Measurements from ENCODE around the gene SMAP2.
A peak's percentile ranks its signal among the peaks of the same experiment; 100 is the strongest.
"Not testable (repeated sequence)": the region's sequence is repeated elsewhere in the genome, so short reads cannot be mapped to it uniquely, and the experiment has no call there.

SMAP2 gene

GRCh38 chr1:40373323-40374283, at the start of gene SMAP2:
TSS of gene SMAP2 (plus strand) at chr1:40373727. CDS start at chr1:40374121, 394 bp downstream.
- H3K9ac ChIP-seq (ENCODE audit: low read depth, low read length): peak within 1 kb of the TSS; percentile 62

GRCh38 chr1:40331403-40331802, 42.1 kb upstream of the SMAP2 start:
- not testable (repeated sequence) for H3K4me1 ChIP-seq (ENCODE audit: insufficient read depth, low read length); H3K36me3 ChIP-seq (ENCODE audit: insufficient read depth, low read length); H3K9ac ChIP-seq (ENCODE audit: low read depth, low read length); H3K9me3 ChIP-seq (ENCODE audit: control insufficient read depth, insufficient read depth, low read length)

More at GRCh38 chr1:40373323-40374283, at the start of gene SMAP2:
- no peaks in the 10 kb centered on the region for H3K36me3 ChIP-seq (ENCODE audit: insufficient read depth, low read length)
- no peaks in the 10 kb centered on the region for H3K9me3 ChIP-seq (ENCODE audit: control insufficient read depth, insufficient read depth, low read length)
- H3K4me1 ChIP-seq (ENCODE audit: insufficient read depth, low read length): peaks cover 3% of the 10 kb centered on the region; the same call in 1 of the 2 replicates

GRCh38 chr1:40332695-40333094, 40.8 kb upstream of the SMAP2 start:
- H3K9me3 ChIP-seq (ENCODE audit: control insufficient read depth, insufficient read depth, low read length): no peaks in the 10 kb centered on the region

GRCh38 chr1:40337443-40337842, 36.1 kb upstream of the SMAP2 start:
- Histone ChIP-seq H3K36me3 (ENCODE audit: insufficient read depth, low read length) (no peaks in the 10 kb centered on the region), H3K9ac (ENCODE audit: low read depth, low read length) (no peak overlapping the region), H3K9me3 (ENCODE audit: control insufficient read depth, insufficient read depth, low read length) (0 out of 2 replicates have a peak, but pooled peaks cover 2% of the 10 kb centered on the region), H3K4me1 (ENCODE audit: insufficient read depth, low read length) (no peaks in the 10 kb centered on the region)

More at GRCh38 chr1:40332695-40333094, 40.8 kb upstream of the SMAP2 start:
- no peaks in the 10 kb centered on the region for H3K4me1 ChIP-seq (ENCODE audit: insufficient read depth, low read length)
- no peak overlapping the region for H3K9ac ChIP-seq (ENCODE audit: low read depth, low read length)
- H3K36me3 ChIP-seq (ENCODE audit: insufficient read depth, low read length): no peaks in the 10 kb centered on the region

- no peaks in the 10 kb centered on the region for H3K4me1 ChIP-seq (ENCODE audit: insufficient read depth, low read length)
- no peaks in the 10 kb centered on the region for H3K36me3 ChIP-seq (ENCODE audit: insufficient read depth, low read length)
- H3K9me3 ChIP-seq (ENCODE audit: control insufficient read depth, insufficient read depth, low read length): 0 out of 2 replicates have a peak, but pooled peaks cover 2% of the 10 kb centered on the region
- no peak overlapping the region for H3K9ac ChIP-seq (ENCODE audit: low read depth, low read length)
These were observed 34.6 kb upstream of the SMAP2 start for GRCh38 chr1:40338745-40339419.

- 0 out of 2 replicates have a peak, but pooled peaks cover 2% of the 10 kb centered on the region for H3K9me3 ChIP-seq (ENCODE audit: control insufficient read depth, insufficient read depth, low read length)
- no peaks in the 10 kb centered on the region for H3K36me3 ChIP-seq (ENCODE audit: insufficient read depth, low read length)
- H3K4me1 ChIP-seq (ENCODE audit: insufficient read depth, low read length): no peaks in the 10 kb centered on the region
- H3K9ac ChIP-seq (ENCODE audit: low read depth, low read length): no peak overlapping the region
These were observed 33.9 kb upstream of the SMAP2 start for GRCh38 chr1:40339420-40340323.

GRCh38 chr1:40341491-40342380, 31.8 kb upstream of the SMAP2 start:
- no peaks in the 10 kb centered on the region for H3K36me3 ChIP-seq (ENCODE audit: insufficient read depth, low read length)
- H3K9ac ChIP-seq (ENCODE audit: low read depth, low read length): no peak overlapping the region
- no peaks in the 10 kb centered on the region for H3K4me1 ChIP-seq (ENCODE audit: insufficient read depth, low read length)
- H3K9me3 ChIP-seq (ENCODE audit: control insufficient read depth, insufficient read depth, low read length): 0 out of 2 replicates have a peak, but pooled peaks cover 2% of the 10 kb centered on the region

GRCh38 chr1:40342381-40342717, 31.2 kb upstream of the SMAP2 start:
- not testable (repeated sequence) for H3K9ac ChIP-seq (ENCODE audit: low read depth, low read length); H3K36me3 ChIP-seq (ENCODE audit: insufficient read depth, low read length); H3K4me1 ChIP-seq (ENCODE audit: insufficient read depth, low read length); H3K9me3 ChIP-seq (ENCODE audit: control insufficient read depth, insufficient read depth, low read length)

- H3K9ac ChIP-seq (ENCODE audit: low read depth, low read length): no peak overlapping the region
- no peaks in the 10 kb centered on the region for H3K4me1 ChIP-seq (ENCODE audit: insufficient read depth, low read length)
- no peaks in the 10 kb centered on the region for H3K36me3 ChIP-seq (ENCODE audit: insufficient read depth, low read length)
- H3K9me3 ChIP-seq (ENCODE audit: control insufficient read depth, insufficient read depth, low read length): 0 out of 2 replicates have a peak, but pooled peaks cover 2% of the 10 kb centered on the region
These were observed 28.9 kb upstream of the SMAP2 start for GRCh38 chr1:40344597-40344996.

- Histone ChIP-seq H3K4me1 (ENCODE audit: insufficient read depth, low read length) (no peaks in the 10 kb centered on the region), H3K9ac (ENCODE audit: low read depth, low read length) (no peak overlapping the region), H3K9me3 (ENCODE audit: control insufficient read depth, insufficient read depth, low read length) (no peaks in the 10 kb centered on the region), H3K36me3 (ENCODE audit: insufficient read depth, low read length) (no peaks in the 10 kb centered on the region)
These were observed 23.1 kb upstream of the SMAP2 start for GRCh38 chr1:40350391-40350790.

- no peak overlapping the region for H3K9ac ChIP-seq (ENCODE audit: low read depth, low read length)
- no peaks in the 10 kb centered on the region for H3K36me3 ChIP-seq (ENCODE audit: insufficient read depth, low read length)
- no peaks in the 10 kb centered on the region for H3K9me3 ChIP-seq (ENCODE audit: control insufficient read depth, insufficient read depth, low read length)
- no peaks in the 10 kb centered on the region for H3K4me1 ChIP-seq (ENCODE audit: insufficient read depth, low read length)
These were observed 22.4 kb upstream of the SMAP2 start for GRCh38 chr1:40351124-40351523.

- H3K9me3 ChIP-seq (ENCODE audit: control insufficient read depth, insufficient read depth, low read length): no peaks in the 10 kb centered on the region
- H3K36me3 ChIP-seq (ENCODE audit: insufficient read depth, low read length): no peaks in the 10 kb centered on the region
- no peak overlapping the region for H3K9ac ChIP-seq (ENCODE audit: low read depth, low read length)
- no peaks in the 10 kb centered on the region for H3K4me1 ChIP-seq (ENCODE audit: insufficient read depth, low read length)
These were observed 21.4 kb upstream of the SMAP2 start for GRCh38 chr1:40352126-40352525.

- Histone ChIP-seq H3K9ac (ENCODE audit: low read depth, low read length) (no peak overlapping the region), H3K4me1 (ENCODE audit: insufficient read depth, low read length) (no peaks in the 10 kb centered on the region), H3K9me3 (ENCODE audit: control insufficient read depth, insufficient read depth, low read length) (peaks cover 4% of the 10 kb centered on the region; the same call in 1 of the 2 replicates), H3K36me3 (ENCODE audit: insufficient read depth, low read length) (no peaks in the 10 kb centered on the region)
These were observed 20.4 kb upstream of the SMAP2 start for GRCh38 chr1:40353082-40353481.
